Measurements from ENCODE around the gene CNTN5.
A peak's percentile ranks its signal among the peaks of the same experiment; 100 is the strongest.

The CNTN5 gene

GRCh38 chr11:99968336-99968735, 947.6 kb downstream of the CNTN5 start:
- ATAC-seq: no peak
- TF ChIP-seq ESRRG (CRISPR knock-in tag; IDR thresholded peaks at IDR 0.05) (no peak), CSDC2 (CRISPR knock-in tag; IDR thresholded peaks at IDR 0.05) (no peak), RARB (CRISPR knock-in tag; IDR thresholded peaks at IDR 0.05) (no peak), OSR1 (CRISPR knock-in tag; IDR thresholded peaks at IDR 0.05) (no peak), TOX (CRISPR knock-in tag; IDR thresholded peaks at IDR 0.05; ENCODE audit: borderline replicate concordance) (no peak)

GRCh38 chr11:99973993-99974392, 953.2 kb downstream of the CNTN5 start:
- TF ChIP-seq ISL1 (CRISPR knock-in tag; IDR thresholded peaks at IDR 0.05) (peak; percentile 97), ZFP30 (CRISPR knock-in tag; IDR thresholded peaks at IDR 0.05) (no peak)
- ATAC-seq: no peak

- ATAC-seq: no peak
- no peak for TF ChIP-seq ARNTL (CRISPR knock-in tag; IDR thresholded peaks at IDR 0.05; ENCODE audit: borderline replicate concordance, low read depth)
- TF ChIP-seq SNAI2 (CRISPR knock-in tag; IDR thresholded peaks at IDR 0.05): no peak
- no peak for TF ChIP-seq ZFP30 (CRISPR knock-in tag; IDR thresholded peaks at IDR 0.05)
- TF ChIP-seq TCF4 (CRISPR knock-in tag; IDR thresholded peaks at IDR 0.05; ENCODE audit: borderline replicate concordance): no peak
- no peak for TF ChIP-seq CSRNP3 (CRISPR knock-in tag; IDR thresholded peaks at IDR 0.05)
- TF ChIP-seq POU6F1 (CRISPR knock-in tag; IDR thresholded peaks at IDR 0.05; ENCODE audit: borderline replicate concordance, low read depth): no peak
- TF ChIP-seq ZNF565 (CRISPR knock-in tag; conservative IDR thresholded peaks at IDR 0.05; ENCODE audit: low read depth): no peak
- TF ChIP-seq TSHZ2 (CRISPR knock-in tag; IDR thresholded peaks at IDR 0.05): no peak
- no peak for TF ChIP-seq TOX (CRISPR knock-in tag; IDR thresholded peaks at IDR 0.05; ENCODE audit: borderline replicate concordance)
- no peak for TF ChIP-seq PPARA (CRISPR knock-in tag; IDR thresholded peaks at IDR 0.05; ENCODE audit: borderline replicate concordance)
- TF ChIP-seq ESRRG (CRISPR knock-in tag; IDR thresholded peaks at IDR 0.05): no peak
- TF ChIP-seq ISL1 (CRISPR knock-in tag; IDR thresholded peaks at IDR 0.05): no peak
- no peak for TF ChIP-seq ZFP3 (CRISPR knock-in tag; IDR thresholded peaks at IDR 0.05)
- no peak for TF ChIP-seq CREB5 (CRISPR knock-in tag; IDR thresholded peaks at IDR 0.05; ENCODE audit: low read depth)
- no peak for TF ChIP-seq CSDC2 (CRISPR knock-in tag; IDR thresholded peaks at IDR 0.05)
- no peak for TF ChIP-seq BACH2 (CRISPR knock-in tag; IDR thresholded peaks at IDR 0.05; ENCODE audit: borderline replicate concordance)
- TF ChIP-seq GLIS3 (CRISPR knock-in tag; IDR thresholded peaks at IDR 0.05): no peak
- no peak for TF ChIP-seq ZNF70 (CRISPR knock-in tag; IDR thresholded peaks at IDR 0.05)
Measured at GRCh38 chr11:99979042-99979441, 958.3 kb downstream of the CNTN5 start.

GRCh38 chr11:99987821-99988470, 967.2 kb downstream of the CNTN5 start:
- ATAC-seq: no peak
- TF ChIP-seq PPARA (CRISPR knock-in tag; IDR thresholded peaks at IDR 0.05; ENCODE audit: borderline replicate concordance) (no peak), ISL1 (CRISPR knock-in tag; IDR thresholded peaks at IDR 0.05) (no peak), ZNF70 (CRISPR knock-in tag; IDR thresholded peaks at IDR 0.05) (no peak), ESRRG (CRISPR knock-in tag; IDR thresholded peaks at IDR 0.05) (no peak), PATZ1 (CRISPR knock-in tag; IDR thresholded peaks at IDR 0.05; ENCODE audit: borderline replicate concordance) (no peak), ZNF565 (CRISPR knock-in tag; conservative IDR thresholded peaks at IDR 0.05; ENCODE audit: low read depth) (no peak), CSRNP3 (CRISPR knock-in tag; IDR thresholded peaks at IDR 0.05) (no peak), GLIS3 (CRISPR knock-in tag; IDR thresholded peaks at IDR 0.05) (no peak), ZC3H10 (CRISPR knock-in tag; IDR thresholded peaks at IDR 0.05) (no peak), ZNF8 (CRISPR knock-in tag; IDR thresholded peaks at IDR 0.05) (no peak), CREB5 (CRISPR knock-in tag; IDR thresholded peaks at IDR 0.05; ENCODE audit: low read depth) (no peak)

Measured in SK-N-SH treated with all-trans-retinoic acid at 6 μM for 48 hours (cell line).